RWPE2 (cell line): ENCODE data around the gene C22orf23.

Source experiments
- ATAC-seq: fragments of 200-7000 bp; cut with Tn5 transposase; 3 replicates; pipeline ENCODE4 v1.9.1; 2021; ENCODE audit warnings: low read depth
- DNase-seq: peaks from one replicate; pipeline ENCODE4 v3.0.0-alpha.2; 2020; ENCODE audit warnings: low spot score
- H3K27ac ChIP-seq: fragments of 450-650 bp; 2 replicates; pipeline ENCODE4 v1.5.1; 2017; ENCODE audit warnings: mild to moderate bottlenecking; ENCODE audit not compliant: poor library complexity, severe bottlenecking
- H3K27me3 ChIP-seq: fragments of 250-450 bp; sonication (Bioruptor Pico); 2 replicates; pipeline ENCODE4 v1.5.1; 2021; ENCODE audit warnings: mild to moderate bottlenecking, moderate library complexity; ENCODE audit not compliant: insufficient read depth, poor library complexity, severe bottlenecking
- H3K36me3 ChIP-seq: fragments of 250-450 bp; sonication (Bioruptor Pico); 2 replicates; pipeline ENCODE4 v1.5.1; 2020; ENCODE audit warnings: low read depth, mild to moderate bottlenecking, moderate library complexity
- H3K4me1 ChIP-seq: fragments of 250-450 bp; sonication (Bioruptor Pico); 2 replicates; pipeline ENCODE4 v1.5.1; 2021; ENCODE audit warnings: mild to moderate bottlenecking, moderate library complexity; ENCODE audit not compliant: insufficient read depth, poor library complexity, severe bottlenecking
- H3K4me3 ChIP-seq: fragments of 250-450 bp; sonication (Bioruptor Pico); 2 replicates; pipeline ENCODE4 v1.5.1; 2021; ENCODE audit warnings: mild to moderate bottlenecking, moderate library complexity; ENCODE audit not compliant: severe bottlenecking
- H3K9me3 ChIP-seq: fragments of 250-450 bp; sonication (Bioruptor Pico); 2 replicates; pipeline ENCODE4 v1.5.1; 2021; ENCODE audit warnings: mild to moderate bottlenecking, moderate library complexity; ENCODE audit not compliant: severe bottlenecking
- TF ChIP-seq, protein P1 (sequence below): fragments of 450-650 bp; IDR thresholded peaks from one replicate; pipeline ENCODE4 v1.5.1; 2017; ENCODE audit warnings: mild to moderate bottlenecking, moderate library complexity; ENCODE audit not compliant: poor library complexity, severe bottlenecking

The C22orf23 gene

GRCh38 chr22:37930952-37931440 is 22.4 kb downstream of the C22orf23 start:
- DNase-seq (no peak), ATAC-seq (no peak)
- Histone ChIP-seq H3K36me3 (peaks cover 97% of the 10 kb centered on the region), H3K4me1 (peaks cover 4% of the 10 kb centered on the region), H3K9me3 (no peaks in the 10 kb centered on the region), H3K27me3 (no peaks in the 10 kb centered on the region), H3K4me3 (no peak overlapping the region), H3K27ac (no peak overlapping the region)
- TF ChIP-seq, protein P1, sequence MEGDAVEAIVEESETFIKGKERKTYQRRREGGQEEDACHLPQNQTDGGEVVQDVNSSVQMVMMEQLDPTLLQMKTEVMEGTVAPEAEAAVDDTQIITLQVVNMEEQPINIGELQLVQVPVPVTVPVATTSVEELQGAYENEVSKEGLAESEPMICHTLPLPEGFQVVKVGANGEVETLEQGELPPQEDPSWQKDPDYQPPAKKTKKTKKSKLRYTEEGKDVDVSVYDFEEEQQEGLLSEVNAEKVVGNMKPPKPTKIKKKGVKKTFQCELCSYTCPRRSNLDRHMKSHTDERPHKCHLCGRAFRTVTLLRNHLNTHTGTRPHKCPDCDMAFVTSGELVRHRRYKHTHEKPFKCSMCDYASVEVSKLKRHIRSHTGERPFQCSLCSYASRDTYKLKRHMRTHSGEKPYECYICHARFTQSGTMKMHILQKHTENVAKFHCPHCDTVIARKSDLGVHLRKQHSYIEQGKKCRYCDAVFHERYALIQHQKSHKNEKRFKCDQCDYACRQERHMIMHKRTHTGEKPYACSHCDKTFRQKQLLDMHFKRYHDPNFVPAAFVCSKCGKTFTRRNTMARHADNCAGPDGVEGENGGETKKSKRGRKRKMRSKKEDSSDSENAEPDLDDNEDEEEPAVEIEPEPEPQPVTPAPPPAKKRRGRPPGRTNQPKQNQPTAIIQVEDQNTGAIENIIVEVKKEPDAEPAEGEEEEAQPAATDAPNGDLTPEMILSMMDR, result peak; percentile 24

- Histone ChIP-seq H3K36me3 (peaks cover 97% of the 10 kb centered on the region), H3K4me3 (no peak overlapping the region), H3K4me1 (peaks cover 4% of the 10 kb centered on the region), H3K9me3 (no peaks in the 10 kb centered on the region), H3K27ac (no peak overlapping the region), H3K27me3 (no peaks in the 10 kb centered on the region)
- TF ChIP-seq, protein P1, result peak; percentile 47
- DNase-seq, result peak; percentile 47
- peak; percentile 15; the same call in 1 of the 3 replicates for ATAC-seq
These were observed 23.0 kb downstream of the C22orf23 start for GRCh38 chr22:37930270-37930951.

- peaks cover 97% of the 10 kb centered on the region for H3K36me3 ChIP-seq
- TF ChIP-seq, protein P1, result no peak
These were observed 24.0 kb downstream of the C22orf23 start for GRCh38 chr22:37929390-37929789.

DNA sequence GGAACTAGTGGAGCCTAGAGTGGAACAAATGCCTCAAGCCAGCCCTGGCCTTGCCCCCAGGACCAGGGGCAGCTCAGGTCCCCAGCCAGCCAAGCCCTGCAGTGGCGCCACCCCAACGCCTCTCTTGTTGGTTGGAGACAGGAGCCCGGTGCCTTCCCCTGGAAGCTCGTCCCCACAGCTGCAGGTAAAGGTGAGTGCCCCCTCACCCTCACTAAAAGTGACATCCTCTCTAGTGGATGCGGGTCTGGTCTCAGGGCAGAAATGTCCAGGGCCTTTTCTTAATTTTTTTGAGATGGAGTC is 25.8 kb downstream of the C22orf23 start:
- DNase-seq (no peak), ATAC-seq (no peak)
- Histone ChIP-seq H3K27me3 (no peaks in the 10 kb centered on the region), H3K4me3 (no peak overlapping the region), H3K4me1 (no peaks in the 10 kb centered on the region), H3K36me3 (peaks cover 98% of the 10 kb centered on the region), H3K9me3 (no peaks in the 10 kb centered on the region), H3K27ac (no peak overlapping the region)
- TF ChIP-seq, protein P1, result no peak

More at GRCh38 chr22:37929390-37929789, 24.0 kb downstream of the C22orf23 start:
- Histone ChIP-seq H3K27me3 (no peaks in the 10 kb centered on the region), H3K9me3 (no peaks in the 10 kb centered on the region), H3K27ac (no peak overlapping the region), H3K4me3 (no peak overlapping the region), H3K4me1 (peaks cover 4% of the 10 kb centered on the region)
- DNase-seq (no peak), ATAC-seq (no peak)
